Measurements from ENCODE around the gene HNRNPL. TPM values are rescaled to one million over a fixed set of nuclear protein-coding genes. Genes with fewer than 3 reads are reported as not detected.

The HNRNPL gene
- total and polyA plus RNA-seq, 2 of the 8 experiments (the other 6 are each of a cell fraction or from before 2014, with no cell fraction given) = 404 to 779 TPM

GRCh38 chr19:38853214-38853613, 3.4 kb upstream of the HNRNPL start:
- H2BK12ac ChIP-seq (ENCODE audit: low read depth, low read length) = no peak overlapping the region
- peaks cover 4% of the 10 kb centered on the region; the same call in 1 of the 2 replicates for H3K79me1 ChIP-seq (ENCODE audit: low read depth, low read length)
- no peak overlapping the region for H2AK5ac ChIP-seq (ENCODE audit: low read depth, low read length)
- H3K18ac ChIP-seq (ENCODE audit: extremely low read depth, low read length) = no peak overlapping the region
- ChIA-PET CTCF (ENCODE audit: partially characterized antibody) (interaction anchor here (0.6 to 4.3 kb wide), 8 partner anchors 10 to 298 kb away, joined by 3 to 21 read pairs (median 4); no protein-coding TSS in a partner anchor), POLR2A (ENCODE audit: partially characterized antibody) (interaction anchor here (0.6 to 4.5 kb wide), 16 partner anchors 8 to 123 kb away, joined by 3 to 65 read pairs (median 8); partner anchors contain the start of genes CCER2, ECH1, MRPS12 and RINL)
- no peak overlapping the region for H4K91ac ChIP-seq (replicated peaks; ENCODE audit: insufficient read length, low read length)
- H3K4ac ChIP-seq (replicated peaks; ENCODE audit: insufficient read length, low read depth, low read length) = no peak overlapping the region
- H3K36me3 ChIP-seq (ENCODE audit: control insufficient read depth in 2 of 4, insufficient read depth in 4 of 4, low read length in 3 of 4) = peaks cover 0 to 8% (median 0%) of the 10 kb centered on the region in 4 experiments; a peak in 1 of 8 replicates
- no peak overlapping the region for H2BK20ac ChIP-seq (ENCODE audit: low read length)
- DNase-seq (ENCODE audit: low read depth in 1 of 2, low spot score in 2 of 2) (no peak), FAIRE-seq (no peak)
- H3K4me1 ChIP-seq (replicated peaks in 1 of 4; ENCODE audit: control insufficient read depth in 3 of 4, insufficient read depth in 4 of 4, low read length in 3 of 4) = peaks cover 0 to 13% (median 9%) of the 10 kb centered on the region in 4 experiments; a peak in 6 of 7 replicates
- 87% methylated on average over 17 of the region's 17 CpGs; no CpG with 5 or more reads in 1 of the 2 experiments for WGBS, 2 experiments (ENCODE audit: extremely low coverage in 1 of 2, insufficient coverage in 1 of 2, insufficient read length in 1 of 2, insufficient replicate concordance in 2 of 2, low coverage in 1 of 2, low lambda C conversion rate in 2 of 2, missing lambda C conversion rate in 1 of 2)
- H3K9ac ChIP-seq (replicated peaks in 1 of 4; ENCODE audit: extremely low read depth in 1 of 4, low read depth in 3 of 4, low read length in 3 of 4) = 0 out of 7 replicates have a peak overlapping the region, but pooled peaks of 1 of the 4 experiments have one; percentile 82
- peaks cover 2 to 5% of the 10 kb centered on the region in 2 experiments for H4K20me1 ChIP-seq (replicated peaks in 1 of 2; ENCODE audit: control insufficient read depth in 1 of 2, insufficient read depth in 2 of 2, low read length in 2 of 2)
- H3K23me2 ChIP-seq (ENCODE audit: low read depth, low read length) = peaks cover 21% of the 10 kb centered on the region
- no peak overlapping the region for H3K56ac ChIP-seq (replicated peaks; ENCODE audit: insufficient read length, low read depth, low read length)
- H2BK5ac ChIP-seq (ENCODE audit: low read depth, low read length) = no peak overlapping the region
- no peak overlapping the region; the same call in 1 of the 2 replicates for H2BK15ac ChIP-seq (ENCODE audit: low read length)
- H3K27ac ChIP-seq (ENCODE audit: low read depth, low read length) = no peak overlapping the region
- H2AFZ ChIP-seq (ENCODE audit: low read length) = 0 out of 2 replicates have a peak overlapping the region, but pooled peaks have one; percentile 8
- no peak overlapping the region for H3K23ac ChIP-seq (ENCODE audit: insufficient read length)
- H3K9me3 ChIP-seq (ENCODE audit: insufficient read depth in 2 of 2, low read depth in 1 of 2, low read length in 1 of 2) = peaks cover 0 to 7% of the 10 kb centered on the region in 2 experiments; a peak in 1 of 4 replicates
- no peaks in the 10 kb centered on the region for H3K27me3 ChIP-seq (replicated peaks in 1 of 4; ENCODE audit: control insufficient read depth in 3 of 4, extremely low read depth in 1 of 4, insufficient read depth in 3 of 4, low read length in 3 of 4)
- H4K8ac ChIP-seq (ENCODE audit: extremely low read depth, insufficient read depth, low read length) = no peak overlapping the region; the same call in 1 of the 2 replicates
- H2BK120ac ChIP-seq (replicated peaks; ENCODE audit: low read depth, low read length) = no peak overlapping the region
- H3K4me3 ChIP-seq (ENCODE audit: extremely low read depth in 1 of 4, insufficient read depth in 2 of 4, low read depth in 3 of 4, low read length in 4 of 4) = peak overlapping the region; percentile 67 to 80 (median 72); a peak in 7 of 8 replicates
- peak overlapping the region; percentile 89 to 96 for H3K4me2 ChIP-seq (ENCODE audit: insufficient read depth in 1 of 2, low read depth in 2 of 2, low read length in 2 of 2)
- H3K79me2 ChIP-seq (ENCODE audit: control insufficient read depth in 1 of 2, insufficient read depth in 2 of 2, low read length in 2 of 2) = peaks cover 9% of the 10 kb centered on the region in 2 experiments
- H4K5ac ChIP-seq (ENCODE audit: insufficient read length, low read depth, low read length) = no peak overlapping the region
- no peak overlapping the region for H3K14ac ChIP-seq (ENCODE audit: insufficient read length)
- TF ChIP-seq HDAC6 (IDR thresholded peaks at IDR 0.05; ENCODE audit: low read depth, low read length) (no peak), POLR2AphosphoS5 (IDR thresholded peaks at IDR 0.05; ENCODE audit: low read depth, low read length) (no peak), KDM1A (IDR thresholded peaks at IDR 0.05; ENCODE audit: borderline replicate concordance, low read length) (no peak), TCF12 (IDR thresholded peaks at IDR 0.05; ENCODE audit: low read depth, low read length) (no peak), SIRT6 (IDR thresholded peaks at IDR 0.05; ENCODE audit: low read length) (no peak), SIX5 (IDR thresholded peaks at IDR 0.05; ENCODE audit: low read depth, low read length) (no peak), ASH2L (IDR thresholded peaks at IDR 0.05; ENCODE audit: low read length) (no peak)

All from H1 (cell line).